Fibroblast of the aortic adventitia (primary cell): ENCODE data around the gene RGP1. TPM values are rescaled to one million over a fixed set of nuclear protein-coding genes. Genes with fewer than 3 reads are reported as not detected.
A peak's percentile ranks its signal among the peaks of the same experiment; 100 is the strongest.

Experiments
- DNase-seq: peaks from one replicate; pipeline ENCODE4 v3.0.0-alpha.2; 2010; ENCODE audit warnings: low read depth
- H3K4me3 ChIP-seq: 2 replicates; pipeline ENCODE4 v1.5.1; 2011; ENCODE audit warnings: low read depth, mild to moderate bottlenecking, control low read depth, low read length, moderate library complexity
- CTCF ChIP-seq: IDR thresholded peaks from 2 replicates; pipeline ENCODE4 v1.5.1; 2011; ENCODE audit warnings: mild to moderate bottlenecking, low read length, control low read depth, inconsistent platforms; ENCODE audit not compliant: insufficient read depth
- total RNA-seq: library from RNA; depleted of rRNA; stranded (reverse); fragments of >200 nt; gene quantifications from 2 replicates; pipeline ENCODE4 v1.2.3, GENCODE V29; 2012; ENCODE audit warnings: low replicate concordance

Gene RGP1
- total RNA-seq, 1 donor, result 16.0 TPM

DNA sequence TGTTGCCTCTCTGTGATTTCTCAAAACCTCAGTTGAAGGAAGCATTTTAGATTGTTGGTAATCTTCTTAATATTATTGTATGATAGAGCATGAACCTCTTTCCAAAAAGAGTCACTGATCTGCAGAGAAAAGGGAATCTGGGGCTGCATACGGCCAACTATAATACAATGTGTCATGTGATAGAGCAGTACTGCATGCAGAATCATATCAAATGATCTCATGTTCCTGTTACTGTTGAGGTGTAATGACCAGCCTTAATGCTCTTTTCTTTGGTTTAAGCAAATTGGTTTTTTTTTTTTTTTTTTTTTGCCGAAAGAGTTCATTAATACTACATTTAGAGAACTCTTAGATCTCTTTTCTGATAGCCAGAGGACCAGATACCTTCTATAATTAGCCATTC, 17.9 kb downstream of the RGP1 start:
- no peak for TF ChIP-seq CTCF
- DNase-seq, result no peak
- no peak overlapping the region for H3K4me3 ChIP-seq

DNA sequence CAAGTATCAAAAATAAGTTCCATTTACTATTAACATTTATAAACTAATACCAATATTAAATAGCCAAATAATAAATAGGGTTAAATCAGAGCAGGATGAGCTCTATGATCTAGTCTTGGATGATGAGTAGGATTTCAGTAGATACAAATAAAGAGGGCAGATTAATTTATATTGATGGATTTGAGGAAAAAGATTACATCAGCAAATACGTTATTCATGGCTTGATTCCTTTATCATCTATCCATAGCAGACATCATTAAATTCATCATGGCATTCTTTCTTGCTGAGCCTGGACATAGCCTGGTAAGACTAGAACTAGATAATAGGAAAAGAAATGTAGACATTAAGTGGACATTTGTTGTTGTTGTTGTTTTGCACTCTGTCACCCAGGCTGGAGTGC, 18.4 kb downstream of the RGP1 start:
- no peak for TF ChIP-seq CTCF
- DNase-seq, result no peak
- H3K4me3 ChIP-seq, result no peak overlapping the region

DNA sequence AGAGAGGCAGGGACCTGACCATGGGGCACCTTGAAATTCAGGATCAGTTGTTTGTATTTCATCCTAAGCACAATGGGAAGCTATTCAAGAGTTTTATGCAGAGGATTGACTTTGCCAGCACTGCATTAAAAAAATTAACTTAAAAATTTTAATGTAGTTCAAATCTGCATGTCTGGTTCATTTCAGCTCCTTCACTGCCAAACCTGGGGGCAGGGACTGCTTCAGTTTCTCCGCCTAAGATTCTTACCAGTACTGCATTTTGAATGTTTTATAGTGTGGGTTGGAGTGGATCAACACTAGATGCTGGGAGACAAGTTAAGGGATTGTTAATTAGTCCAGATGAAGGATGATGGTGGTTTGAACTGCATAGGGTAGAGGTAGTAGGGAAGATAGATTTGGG, 20.7 kb downstream of the RGP1 start:
- DNase-seq, result no peak
- no peak for TF ChIP-seq CTCF
- no peak overlapping the region for H3K4me3 ChIP-seq

GRCh38 chr9:35771075-35771433, 22.0 kb downstream of the RGP1 start:
- no peak for DNase-seq
- no peak overlapping the region for H3K4me3 ChIP-seq
- no peak for TF ChIP-seq CTCF

GRCh38 chr9:35771534-35771933, 22.4 kb downstream of the RGP1 start:
- no peak for TF ChIP-seq CTCF
- peak; percentile 48 for DNase-seq
- no peak overlapping the region for H3K4me3 ChIP-seq

- no peak overlapping the region for H3K4me3 ChIP-seq
- TF ChIP-seq CTCF, result no peak
- DNase-seq, result no peak
Measured at GRCh38 chr9:35771943-35772342, 22.9 kb downstream of the RGP1 start.

GRCh38 chr9:35774907-35775635, 26.0 kb downstream of the RGP1 start:
- no peak overlapping the region for H3K4me3 ChIP-seq
- TF ChIP-seq CTCF, result no peak
- DNase-seq, result no peak
